Activated CD8-positive, alpha-beta T cell treated with anti-CD3 and anti-CD28 coated beads for 36 hours (primary cell): ENCODE results near the gene C2orf76. TPM values are rescaled to one million over a fixed set of nuclear protein-coding genes. Genes with fewer than 3 reads are reported as not detected.
A peak's percentile ranks its signal among the peaks of the same experiment; 100 is the strongest.

Experiments
- ATAC-seq: fragments of 200-7000 bp; cut with Tn5 transposase; one replicate; pipeline ENCODE4 v1.10.0; 2021; ENCODE audit warnings: mild to moderate bottlenecking, moderate library complexity
- CTCF ChIA-PET: fragments of 350-600 bp; sonication (Branson Sonifier 250); formaldehyde crosslinking; loops from one replicate; lab custom pipeline; 2021; ENCODE audit warnings: antibody characterized with exemption; lab: Charles Lee
- POLR2A ChIA-PET: fragments of 350-600 bp; sonication (Branson Sonifier 250); formaldehyde crosslinking; loops from one replicate; lab custom pipeline; 2021; ENCODE audit warnings: antibody characterized with exemption; lab: Charles Lee
- DNase-seq: peaks from one replicate; pipeline ENCODE4 v3.0.0-alpha.2; 2020
- H3K27ac Mint-ChIP-seq: one replicate; pipeline ENCODE4 v1.8.0; 2021; ENCODE audit warnings: mild to moderate bottlenecking, mixed read lengths
- H3K27me3 Mint-ChIP-seq: one replicate; pipeline ENCODE4 v1.8.0; 2021; ENCODE audit warnings: mixed read lengths
- H3K36me3 Mint-ChIP-seq: one replicate; pipeline ENCODE4 v1.8.0; 2021; ENCODE audit warnings: low read depth, mixed read lengths
- H3K4me1 Mint-ChIP-seq: one replicate; pipeline ENCODE4 v1.8.0; 2021; ENCODE audit warnings: low read depth, mixed read lengths
- H3K4me3 Mint-ChIP-seq: one replicate; pipeline ENCODE4 v1.8.0; 2021; ENCODE audit warnings: mild to moderate bottlenecking, moderate library complexity, mixed read lengths
- H3K9me3 Mint-ChIP-seq: one replicate; pipeline ENCODE4 v1.8.0; 2021; ENCODE audit warnings: mixed read lengths
- intact Hi-C: fragments of 100-400 bp; cut with micrococcal nuclease; formaldehyde crosslinking; loops from one replicate; pipeline ENCODE4 v1.10.0; 2022
- total RNA-seq, 2 experiments: library from RNA; stranded (reverse); gene quantifications; one replicate each; pipeline ENCODE4 v1.2.3, GENCODE V29; 2021
- TF ChIP-seq, protein P1 (sequence below): fragments of 200-600 bp; IDR thresholded peaks from one replicate; pipeline ENCODE4 v1.8.0; 2022; ENCODE audit warnings: antibody characterized with exemption, mild to moderate bottlenecking

C2orf76 gene
- total RNA-seq, 2 experiments from 2014 or later = 9.6 to 11.5 TPM

- Mint-ChIP-seq H3K27me3 (no peaks in the 10 kb centered on the region), H3K9me3 (no peaks in the 10 kb centered on the region), H3K27ac (no peak overlapping the region), H3K4me3 (no peak overlapping the region), H3K36me3 (no peaks in the 10 kb centered on the region), H3K4me1 (no peaks in the 10 kb centered on the region)
- TF ChIP-seq, protein P1, sequence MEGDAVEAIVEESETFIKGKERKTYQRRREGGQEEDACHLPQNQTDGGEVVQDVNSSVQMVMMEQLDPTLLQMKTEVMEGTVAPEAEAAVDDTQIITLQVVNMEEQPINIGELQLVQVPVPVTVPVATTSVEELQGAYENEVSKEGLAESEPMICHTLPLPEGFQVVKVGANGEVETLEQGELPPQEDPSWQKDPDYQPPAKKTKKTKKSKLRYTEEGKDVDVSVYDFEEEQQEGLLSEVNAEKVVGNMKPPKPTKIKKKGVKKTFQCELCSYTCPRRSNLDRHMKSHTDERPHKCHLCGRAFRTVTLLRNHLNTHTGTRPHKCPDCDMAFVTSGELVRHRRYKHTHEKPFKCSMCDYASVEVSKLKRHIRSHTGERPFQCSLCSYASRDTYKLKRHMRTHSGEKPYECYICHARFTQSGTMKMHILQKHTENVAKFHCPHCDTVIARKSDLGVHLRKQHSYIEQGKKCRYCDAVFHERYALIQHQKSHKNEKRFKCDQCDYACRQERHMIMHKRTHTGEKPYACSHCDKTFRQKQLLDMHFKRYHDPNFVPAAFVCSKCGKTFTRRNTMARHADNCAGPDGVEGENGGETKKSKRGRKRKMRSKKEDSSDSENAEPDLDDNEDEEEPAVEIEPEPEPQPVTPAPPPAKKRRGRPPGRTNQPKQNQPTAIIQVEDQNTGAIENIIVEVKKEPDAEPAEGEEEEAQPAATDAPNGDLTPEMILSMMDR = no peak
- POLR2A ChIA-PET = interaction anchor here (0.6 to 0.8 kb wide), 2 partner anchors 107 to 380 kb away, joined by 3 read pairs; no protein-coding TSS in a partner anchor
- DNase-seq (no peak), ATAC-seq (no peak)
- intact Hi-C loops = loop anchor here (5.0 kb wide), 1 partner anchor 384 kb away; no protein-coding TSS in a partner anchor
- CTCF ChIA-PET = interaction anchor here (0.9 to 1.3 kb wide), 4 partner anchors 10 to 385 kb away, joined by 3 to 5 read pairs (median 4); no protein-coding TSS in a partner anchor
Observed at GRCh38 chr2:119266091-119266589, 100.5 kb downstream of the C2orf76 start.

DNA sequence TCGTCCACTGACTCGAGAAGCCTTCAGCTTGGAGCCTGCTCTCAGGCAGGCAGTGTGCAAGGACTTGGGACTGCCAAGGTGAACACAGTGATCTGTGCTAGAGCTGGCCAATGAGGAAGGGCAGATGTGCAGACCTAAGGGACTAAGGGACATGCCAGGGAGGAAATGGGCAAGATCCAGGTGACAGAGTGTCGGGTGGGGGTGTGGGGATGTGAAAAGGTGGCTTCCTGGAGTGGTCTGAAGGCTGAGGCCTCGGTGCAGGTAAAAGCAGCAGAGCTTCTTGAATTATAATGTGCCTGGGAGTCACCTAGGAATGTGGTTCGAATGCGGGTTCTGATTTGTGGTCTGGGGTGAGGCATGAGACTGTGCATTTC, 101.0 kb downstream of the C2orf76 start:
- intact Hi-C loops = loop anchor here (5.0 kb wide), 1 partner anchor 383 kb away; no protein-coding TSS in a partner anchor
- H3K9me3 Mint-ChIP-seq = no peaks in the 10 kb centered on the region
- ChIA-PET POLR2A (interaction anchor here (0.8 kb wide), 1 partner anchor 108 kb away, joined by 3 read pairs; no protein-coding TSS in a partner anchor), CTCF (interaction anchor here (0.9 to 1.3 kb wide), 4 partner anchors 10 to 384 kb away, joined by 3 to 5 read pairs (median 4); no protein-coding TSS in a partner anchor)
- no peak overlapping the region for H3K4me3 Mint-ChIP-seq
- no peaks in the 10 kb centered on the region for H3K27me3 Mint-ChIP-seq
- ATAC-seq (no peak), DNase-seq (no peak)
- H3K36me3 Mint-ChIP-seq = no peaks in the 10 kb centered on the region
- H3K27ac Mint-ChIP-seq = no peak overlapping the region
- H3K4me1 Mint-ChIP-seq = no peaks in the 10 kb centered on the region
- TF ChIP-seq, protein P1 = no peak

DNA sequence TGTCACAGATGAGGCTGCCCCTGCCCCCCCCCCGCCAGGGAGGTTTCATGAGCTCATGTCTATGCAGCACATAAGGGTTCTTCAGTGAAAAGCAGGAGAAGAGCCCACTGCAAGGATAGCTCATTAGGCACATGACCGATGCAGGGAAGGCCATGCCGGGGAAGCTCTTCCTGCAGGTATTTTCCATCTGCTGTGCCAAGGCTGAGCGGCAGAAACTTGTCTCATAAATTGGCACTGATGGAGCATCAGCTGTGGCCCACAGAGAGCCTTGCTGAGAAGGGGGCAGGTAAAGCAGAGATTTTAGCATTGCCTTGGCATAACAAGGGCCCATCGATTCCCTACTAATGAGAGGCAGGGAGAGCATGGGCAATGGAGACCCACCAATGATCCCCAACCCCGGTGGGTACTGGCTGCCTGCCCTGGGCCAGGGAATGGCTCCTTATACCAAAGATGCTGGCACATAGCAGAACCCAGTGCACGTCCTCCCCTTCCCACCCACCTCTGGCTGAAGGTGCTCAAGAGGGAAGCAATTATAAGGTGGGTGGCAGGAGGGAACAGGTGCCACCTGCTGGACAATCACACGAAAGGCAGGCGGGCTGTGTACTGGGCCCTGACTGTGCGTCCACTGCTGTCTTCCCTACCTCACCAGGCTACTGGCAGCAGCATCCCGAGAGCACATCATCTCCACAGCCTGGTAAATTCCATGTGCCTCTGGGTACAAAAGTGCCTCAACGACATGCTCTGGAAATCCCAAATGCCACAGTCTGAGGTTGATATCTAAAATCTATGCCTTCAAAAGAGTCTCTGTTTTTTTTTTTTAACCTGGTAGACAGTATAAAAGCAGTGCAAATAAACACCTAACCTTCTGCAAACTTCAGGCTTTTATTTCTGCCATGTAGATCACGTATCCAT, 101.6 kb downstream of the C2orf76 start:
- CTCF ChIA-PET = interaction anchor here (0.6 to 1.6 kb wide), 11 partner anchors 9 to 389 kb away, joined by 3 to 7 read pairs (median 3); no protein-coding TSS in a partner anchor
- intact Hi-C loops = loop anchor here (5.0 kb wide), 1 partner anchor 383 kb away; no protein-coding TSS in a partner anchor
- ATAC-seq (peak; percentile 79), DNase-seq (peak; percentile 54)
- TF ChIP-seq, protein P1 = peak; percentile 66
- no peaks in the 10 kb centered on the region for H3K9me3 Mint-ChIP-seq
- POLR2A ChIA-PET = no interaction called here
- H3K36me3 Mint-ChIP-seq = no peaks in the 10 kb centered on the region
- no peaks in the 10 kb centered on the region for H3K27me3 Mint-ChIP-seq
- no peak overlapping the region for H3K27ac Mint-ChIP-seq
- H3K4me1 Mint-ChIP-seq = no peaks in the 10 kb centered on the region
- no peak overlapping the region for H3K4me3 Mint-ChIP-seq

- TF ChIP-seq, protein P1 = no peak
- CTCF ChIA-PET = interaction anchor here (1.1 to 1.6 kb wide), 5 partner anchors 38 to 387 kb away, joined by 3 to 6 read pairs (median 3); no protein-coding TSS in a partner anchor
- Mint-ChIP-seq H3K27me3 (no peaks in the 10 kb centered on the region), H3K4me1 (no peaks in the 10 kb centered on the region), H3K36me3 (no peaks in the 10 kb centered on the region), H3K27ac (no peak overlapping the region), H3K4me3 (no peak overlapping the region), H3K9me3 (no peaks in the 10 kb centered on the region)
- ATAC-seq = no peak
- DNase-seq = no peak
- intact Hi-C loops = no loop called here
- POLR2A ChIA-PET = no interaction called here
Observed at GRCh38 chr2:119263656-119264055, 103.0 kb downstream of the C2orf76 start.
